ENCODE measurements around the gene KRTAP10-6. TPM values are rescaled to one million over a fixed set of nuclear protein-coding genes. Genes with fewer than 3 reads are reported as not detected.

Gene KRTAP10-6
- total and polyA plus RNA-seq, 2 donors (not counting 1 experiment from before 2014, with no cell fraction given), result not detected

DNA sequence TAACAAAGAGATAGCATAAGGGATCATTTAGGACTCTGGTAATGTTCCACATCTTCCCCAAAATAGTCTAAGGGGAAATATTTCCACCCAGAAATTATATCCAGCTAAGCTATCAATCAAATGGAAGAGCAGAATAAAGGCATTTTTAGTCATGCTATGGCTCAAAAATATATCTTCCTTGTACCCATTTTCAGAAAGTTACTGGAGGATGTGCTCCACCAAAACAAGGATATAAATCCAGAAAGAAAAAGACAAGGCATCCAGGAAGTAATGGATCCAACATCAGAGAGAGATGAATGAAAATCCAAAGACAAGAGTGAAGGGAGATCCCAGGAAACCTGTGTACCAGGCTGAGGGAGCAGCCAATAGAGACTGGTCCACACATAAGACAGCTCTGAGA lies 16.9 kb upstream of the KRTAP10-6 start:
- Histone ChIP-seq H3K9me3 (ENCODE audit: control insufficient read depth, insufficient read depth, low read depth, low read length) (no peaks in the 10 kb centered on the region), H3K9ac (ENCODE audit: insufficient read depth, low read length) (no peak overlapping the region), H3K4me1 (ENCODE audit: control insufficient read depth, extremely low read depth, insufficient read depth, low read length) (no peaks in the 10 kb centered on the region), H3K27ac (ENCODE audit: insufficient read depth, low read length) (no peak overlapping the region), H4K20me1 (ENCODE audit: control insufficient read depth, extremely low read depth, insufficient read depth, low read length) (no peaks in the 10 kb centered on the region), H3K79me2 (ENCODE audit: control insufficient read depth, insufficient read depth, low read length) (no peaks in the 10 kb centered on the region), H3K27me3 (ENCODE audit: control insufficient read depth, insufficient read depth, low read length) (no peaks in the 10 kb centered on the region), H3K36me3 (ENCODE audit: control insufficient read depth, insufficient read depth, low read length) (no peaks in the 10 kb centered on the region), H3K4me2 (ENCODE audit: extremely low read depth, insufficient read depth, low read length) (no peak overlapping the region), H2AFZ (ENCODE audit: low read length) (no peak overlapping the region), H3K4me3 (replicated peaks in 1 of 4; ENCODE audit: control extremely low read depth in 1 of 4, insufficient read depth in 1 of 4, low read depth in 3 of 4, low read length in 4 of 4) (no peak overlapping the region)
- no peak for DNase-seq (ENCODE audit: low read depth in 2 of 2)
- TF ChIP-seq, protein P1, sequence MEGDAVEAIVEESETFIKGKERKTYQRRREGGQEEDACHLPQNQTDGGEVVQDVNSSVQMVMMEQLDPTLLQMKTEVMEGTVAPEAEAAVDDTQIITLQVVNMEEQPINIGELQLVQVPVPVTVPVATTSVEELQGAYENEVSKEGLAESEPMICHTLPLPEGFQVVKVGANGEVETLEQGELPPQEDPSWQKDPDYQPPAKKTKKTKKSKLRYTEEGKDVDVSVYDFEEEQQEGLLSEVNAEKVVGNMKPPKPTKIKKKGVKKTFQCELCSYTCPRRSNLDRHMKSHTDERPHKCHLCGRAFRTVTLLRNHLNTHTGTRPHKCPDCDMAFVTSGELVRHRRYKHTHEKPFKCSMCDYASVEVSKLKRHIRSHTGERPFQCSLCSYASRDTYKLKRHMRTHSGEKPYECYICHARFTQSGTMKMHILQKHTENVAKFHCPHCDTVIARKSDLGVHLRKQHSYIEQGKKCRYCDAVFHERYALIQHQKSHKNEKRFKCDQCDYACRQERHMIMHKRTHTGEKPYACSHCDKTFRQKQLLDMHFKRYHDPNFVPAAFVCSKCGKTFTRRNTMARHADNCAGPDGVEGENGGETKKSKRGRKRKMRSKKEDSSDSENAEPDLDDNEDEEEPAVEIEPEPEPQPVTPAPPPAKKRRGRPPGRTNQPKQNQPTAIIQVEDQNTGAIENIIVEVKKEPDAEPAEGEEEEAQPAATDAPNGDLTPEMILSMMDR (conservative IDR thresholded peaks at IDR 0.05 in 1 of 2, IDR thresholded peaks at IDR 0.05 in 1 of 2; ENCODE audit: low read depth in 1 of 2, low read length in 2 of 2), result no peak
- TF ChIP-seq EZH2 (IDR thresholded peaks at IDR 0.05; ENCODE audit: low read length, missing control alignments), result no peak

DNA sequence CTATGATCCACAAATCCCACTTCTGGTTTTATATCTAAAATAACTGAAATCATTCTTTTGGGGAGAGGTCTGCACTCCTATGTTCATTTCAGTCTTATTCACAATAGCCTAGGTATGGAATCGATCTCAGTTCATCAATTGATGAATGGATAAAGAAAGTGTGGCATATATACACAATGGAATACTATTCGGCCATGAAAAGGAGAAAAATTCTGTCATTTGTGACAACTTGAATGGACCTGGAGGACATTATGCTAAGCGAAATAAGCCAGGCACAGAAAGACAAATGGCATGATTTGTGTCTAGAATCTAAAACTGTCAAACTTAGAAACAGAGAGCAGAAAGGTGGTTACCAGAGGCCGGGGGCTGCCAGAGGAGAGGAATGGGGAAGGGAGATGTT lies 14.2 kb upstream of the KRTAP10-6 start:
- no peak for DNase-seq (ENCODE audit: low read depth in 2 of 2)
- Histone ChIP-seq H4K20me1 (ENCODE audit: control insufficient read depth, extremely low read depth, insufficient read depth, low read length) (no peaks in the 10 kb centered on the region), H3K4me3 (replicated peaks in 1 of 4; ENCODE audit: control extremely low read depth in 1 of 4, insufficient read depth in 1 of 4, low read depth in 3 of 4, low read length in 4 of 4) (no peak overlapping the region), H2AFZ (ENCODE audit: low read length) (no peak overlapping the region), H3K4me1 (ENCODE audit: control insufficient read depth, extremely low read depth, insufficient read depth, low read length) (no peaks in the 10 kb centered on the region), H3K27me3 (ENCODE audit: control insufficient read depth, insufficient read depth, low read length) (no peaks in the 10 kb centered on the region), H3K79me2 (ENCODE audit: control insufficient read depth, insufficient read depth, low read length) (no peaks in the 10 kb centered on the region), H3K27ac (ENCODE audit: insufficient read depth, low read length) (no peak overlapping the region), H3K36me3 (ENCODE audit: control insufficient read depth, insufficient read depth, low read length) (no peaks in the 10 kb centered on the region), H3K4me2 (ENCODE audit: extremely low read depth, insufficient read depth, low read length) (no peak overlapping the region), H3K9ac (ENCODE audit: insufficient read depth, low read length) (no peak overlapping the region), H3K9me3 (ENCODE audit: control insufficient read depth, insufficient read depth, low read depth, low read length) (no peaks in the 10 kb centered on the region)
- TF ChIP-seq, protein P1 (conservative IDR thresholded peaks at IDR 0.05 in 1 of 2, IDR thresholded peaks at IDR 0.05 in 1 of 2; ENCODE audit: low read depth in 1 of 2, low read length in 2 of 2), result no peak
- TF ChIP-seq EZH2 (IDR thresholded peaks at IDR 0.05; ENCODE audit: low read length, missing control alignments), result no peak

DNA sequence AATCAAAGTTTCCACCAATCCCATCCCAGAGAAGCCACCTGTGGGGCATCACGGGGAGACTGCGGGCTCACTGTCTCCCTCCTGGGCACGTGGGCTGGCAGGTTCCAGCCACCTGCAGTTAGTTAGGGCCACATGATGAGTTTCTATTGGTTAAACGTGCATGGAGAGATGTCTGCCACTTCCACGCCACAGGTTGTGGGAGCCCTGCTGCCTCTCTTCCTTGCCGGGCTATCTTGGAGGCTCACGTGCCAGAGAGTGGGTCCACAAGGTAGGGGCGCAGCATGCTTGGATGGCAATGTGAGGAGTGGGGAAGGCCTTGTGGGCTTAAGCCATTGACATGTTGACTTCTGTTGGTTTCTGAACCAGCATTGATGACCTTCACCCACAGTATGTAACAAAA lies 11.6 kb upstream of the KRTAP10-6 start:
- H3K4me3 ChIP-seq (replicated peaks in 1 of 4; ENCODE audit: control extremely low read depth in 1 of 4, insufficient read depth in 1 of 4, low read depth in 3 of 4, low read length in 4 of 4), result no peak overlapping the region
- H3K27ac ChIP-seq (ENCODE audit: insufficient read depth, low read length), result no peak overlapping the region
- H3K79me2 ChIP-seq (ENCODE audit: control insufficient read depth, insufficient read depth, low read length), result no peaks in the 10 kb centered on the region
- H3K9ac ChIP-seq (ENCODE audit: insufficient read depth, low read length), result no peak overlapping the region
- H4K20me1 ChIP-seq (ENCODE audit: control insufficient read depth, extremely low read depth, insufficient read depth, low read length), result no peaks in the 10 kb centered on the region
- H3K4me2 ChIP-seq (ENCODE audit: extremely low read depth, insufficient read depth, low read length), result no peak overlapping the region
- no peaks in the 10 kb centered on the region for H3K4me1 ChIP-seq (ENCODE audit: control insufficient read depth, extremely low read depth, insufficient read depth, low read length)
- H3K9me3 ChIP-seq (ENCODE audit: control insufficient read depth, insufficient read depth, low read depth, low read length), result no peaks in the 10 kb centered on the region
- H3K27me3 ChIP-seq (ENCODE audit: control insufficient read depth, insufficient read depth, low read length), result no peaks in the 10 kb centered on the region
- no peak overlapping the region for H2AFZ ChIP-seq (ENCODE audit: low read length)
- no peaks in the 10 kb centered on the region for H3K36me3 ChIP-seq (ENCODE audit: control insufficient read depth, insufficient read depth, low read length)
- no peak for DNase-seq (ENCODE audit: low read depth in 2 of 2)
- TF ChIP-seq, protein P1 (conservative IDR thresholded peaks at IDR 0.05 in 1 of 2, IDR thresholded peaks at IDR 0.05 in 1 of 2; ENCODE audit: low read depth in 1 of 2, low read length in 2 of 2), result no peak
- TF ChIP-seq EZH2 (IDR thresholded peaks at IDR 0.05; ENCODE audit: low read length, missing control alignments), result no peak
